B cell (primary cell): ENCODE results near the gene PHRF1. TPM values are rescaled to one million over a fixed set of nuclear protein-coding genes. Genes with fewer than 3 reads are reported as not detected.

Source experiments
- ATAC-seq: fragments of 200-7000 bp; cut with Tn5 transposase; one replicate; pipeline ENCODE4 v1.10.0; 2021; ENCODE audit warnings: low read depth, mild to moderate bottlenecking, moderate number of reproducible peaks, moderate library complexity
- CTCF ChIA-PET: fragments of 350-600 bp; sonication (Branson Sonifier 250); formaldehyde crosslinking; loops from one replicate; lab custom pipeline; 2021; ENCODE audit warnings: antibody characterized with exemption, inconsistent platforms; lab: Charles Lee
- POLR2A ChIA-PET: fragments of 350-600 bp; sonication (Branson Sonifier 250); formaldehyde crosslinking; loops from one replicate; lab custom pipeline; 2021; ENCODE audit warnings: antibody characterized with exemption; lab: Charles Lee
- DNase-seq: peaks from one replicate; pipeline ENCODE4 v3.0.0; 2013
- H2AFZ ChIP-seq: 2 replicates; pipeline ENCODE4 v1.6.1; 2012; ENCODE audit warnings: mild to moderate bottlenecking, low read depth, low read length; ENCODE audit not compliant: insufficient read depth, poor library complexity, severe bottlenecking
- H3K27ac ChIP-seq, 2 donors: 1 replicate in 1 of 2; 2 replicates in 1 of 2; pipeline ENCODE4 v1.5.1; 2012 to 2013; ENCODE audit warnings: low read length in 2 of 2, mild to moderate bottlenecking in 2 of 2, moderate library complexity in 1 of 2
- H3K27me3 ChIP-seq, 4 experiments: fragments of 200-600 bp in 1 of 4; sonication (generic) in 1 of 4; replicated peaks in 1 of 4; 1 replicate in 2 of 4; 2 replicates in 2 of 4; pipeline versions ENCODE4 v1.6.1 to v1.7.0; 2013 to 2016; ENCODE audit warnings: low read length in 3 of 4, mild to moderate bottlenecking in 2 of 4, mixed read lengths in 1 of 4, moderate library complexity in 1 of 4; ENCODE audit not compliant: insufficient read depth in 4 of 4, control insufficient read depth in 3 of 4; ENCODE audit errors: control extremely low read depth in 1 of 4
- H3K36me3 ChIP-seq, 2 experiments: replicated peaks in 1 of 2; 1 replicate in 1 of 2; 2 replicates in 1 of 2; pipeline versions ENCODE4 v1.6.1 to v1.7.1; 2013; ENCODE audit warnings: low read length in 1 of 2; ENCODE audit not compliant: insufficient read depth in 2 of 2, control insufficient read depth in 1 of 2; ENCODE audit errors: control extremely low read depth in 1 of 2, extremely low read depth in 1 of 2
- H3K4me1 ChIP-seq, 2 donors: fragments of 200-600 bp in 1 of 2; sonication (generic) in 1 of 2; 1 replicate in 1 of 2; 2 replicates in 1 of 2; pipeline versions ENCODE4 v1.5.1 to v1.6.1; 2013 to 2017; ENCODE audit warnings: low read length in 2 of 2; ENCODE audit not compliant: control insufficient read depth in 2 of 2, insufficient read depth in 2 of 2
- H3K4me2 ChIP-seq: replicated peaks from 2 replicates; pipeline ENCODE3; 2012; ENCODE audit warnings: mild to moderate bottlenecking, low read depth, low read length; ENCODE audit not compliant: poor library complexity, severe bottlenecking
- H3K4me3 ChIP-seq, 5 experiments: fragments of 200-600 bp in 1 of 5; sonication (generic) in 1 of 5; 1 replicate in 3 of 5; 2 replicates in 2 of 5; pipeline versions ENCODE4 v1.5.1 to v1.7.0; 2011 to 2016; ENCODE audit warnings: low read length in 4 of 5, mild to moderate bottlenecking in 4 of 5, low read depth in 2 of 5, control low read depth in 1 of 5, moderate library complexity in 1 of 5; ENCODE audit not compliant: insufficient read depth in 1 of 5; ENCODE audit errors: control extremely low read depth in 1 of 5, extremely low read depth in 1 of 5
- H3K79me2 ChIP-seq: fragments of 200-600 bp; sonication (generic); one replicate; pipeline ENCODE4 v1.6.0; 2016; ENCODE audit warnings: low read length; ENCODE audit not compliant: control insufficient read depth, insufficient read depth
- H3K9ac ChIP-seq: fragments of 200-600 bp; sonication (generic); 2 replicates; pipeline ENCODE4 v1.6.1; 2017; ENCODE audit warnings: mild to moderate bottlenecking, low read length, moderate library complexity
- H3K9me3 ChIP-seq, 3 donors: one replicate each; pipeline versions ENCODE4 v1.6.1 to v1.7.1; 2013; ENCODE audit warnings: low read length in 2 of 3; ENCODE audit not compliant: control insufficient read depth in 2 of 3, insufficient read depth in 1 of 3; ENCODE audit errors: control extremely low read depth in 1 of 3
- H4K20me1 ChIP-seq: 2 replicates; pipeline ENCODE4 v1.6.0; 2012; ENCODE audit warnings: mild to moderate bottlenecking, low read length; ENCODE audit not compliant: insufficient read depth, control insufficient read depth, poor library complexity, severe bottlenecking
- H3K27ac Mint-ChIP-seq: one replicate; pipeline ENCODE4 v1.8.0; 2021; ENCODE audit warnings: mixed read lengths
- H3K27me3 Mint-ChIP-seq: one replicate; pipeline ENCODE4 v1.8.0; 2021; ENCODE audit warnings: mixed read lengths
- H3K4me1 Mint-ChIP-seq: one replicate; pipeline ENCODE4 v1.8.0; 2021; ENCODE audit warnings: mixed read lengths
- H3K4me3 Mint-ChIP-seq: one replicate; pipeline ENCODE4 v1.8.0; 2021; ENCODE audit warnings: mixed read lengths
- H3K9me3 Mint-ChIP-seq: one replicate; pipeline ENCODE4 v1.8.0; 2022; ENCODE audit warnings: mixed read lengths; ENCODE audit not compliant: insufficient read depth
- EZH2 ChIP-seq: IDR thresholded peaks from 2 replicates; pipeline ENCODE4 v1.6.1; 2012; ENCODE audit warnings: borderline replicate concordance, low read depth, mild to moderate bottlenecking, moderate library complexity, low read length; ENCODE audit not compliant: insufficient read depth, poor library complexity, severe bottlenecking
- WGBS: methylation state at CpG from one replicate; pipeline ENCODE4 v1.1.5; 2013; ENCODE audit warnings: missing lambda C conversion rate; ENCODE audit not compliant: insufficient coverage; 5-methylcytosine and 5-hydroxymethylcytosine counted together
- intact Hi-C: fragments of 100-400 bp; cut with micrococcal nuclease; formaldehyde crosslinking; loops from one replicate; pipeline ENCODE4 v1.10.0; 2022
- polyA plus RNA-seq: library from polyadenylated mRNA; depleted of rRNA; stranded (reverse); fragments of >200 nt; gene quantifications from 2 replicates; pipeline ENCODE4 v1.2.3, GENCODE V29; 2012
- total RNA-seq, 2 donors: library from RNA; stranded (reverse); fragments of 120-200 nt in 1 of 2; gene quantifications; 1 replicate in 1 of 2; 2 replicates in 1 of 2; pipeline versions ENCODE4 v1.2.3 to v1.2.4, GENCODE V29; 2013 to 2022
- TF ChIP-seq, protein P1 (sequence below): fragments of 200-600 bp; IDR thresholded peaks from one replicate; pipeline ENCODE4 v1.8.0; 2022; ENCODE audit warnings: antibody characterized with exemption, mild to moderate bottlenecking

Gene PHRF1
- total and polyA plus RNA-seq, 2 donors (not counting 1 experiment from before 2014, with no cell fraction given): 22.3 to 57.9 TPM

DNA sequence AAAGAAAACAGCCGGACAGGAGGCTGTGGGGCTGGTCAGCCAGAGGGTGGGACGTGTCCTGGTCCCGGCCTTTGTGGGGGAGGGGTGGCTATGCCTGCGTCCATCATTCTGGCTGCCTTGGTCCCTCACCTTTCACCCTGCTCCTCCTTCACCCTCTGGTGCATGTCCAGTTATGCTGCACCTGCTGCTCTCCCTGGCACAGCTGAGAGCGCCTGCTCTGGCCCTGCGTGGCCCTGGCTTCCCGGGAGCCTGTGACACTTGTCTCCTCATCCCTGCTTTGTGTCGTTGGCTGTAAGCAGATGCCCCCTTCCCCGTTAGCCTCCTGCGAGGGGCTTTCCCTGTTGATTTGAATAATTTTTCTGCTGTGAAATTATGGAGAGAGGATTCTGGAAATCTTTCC, 16.6 kb downstream of the PHRF1 start:
- no peaks in the 10 kb centered on the region for H3K27me3 Mint-ChIP-seq
- Histone ChIP-seq H2AFZ (no peak overlapping the region), H3K79me2 (peaks cover 42% of the 10 kb centered on the region), H3K27me3 (no peaks in the 10 kb centered on the region), H3K9ac (no peak overlapping the region), H3K4me1 (no peaks in the 10 kb centered on the region), H4K20me1 (peaks cover 66% of the 10 kb centered on the region), H3K9me3 (no peaks in the 10 kb centered on the region), H3K36me3 (peaks cover 0 to 84% of the 10 kb centered on the region in 2 experiments), H3K4me2 (no peak overlapping the region), H3K4me3 (no peak overlapping the region), H3K27ac (no peak overlapping the region)
- H3K27ac Mint-ChIP-seq: no peak overlapping the region
- no peak overlapping the region for H3K4me3 Mint-ChIP-seq
- 88% methylated on average over 7 of the region's 10 CpGs for WGBS
- H3K4me1 Mint-ChIP-seq: no peaks in the 10 kb centered on the region
- ATAC-seq (no peak), DNase-seq (no peak)
- CTCF ChIA-PET: no interaction called here
- intact Hi-C loops: no loop called here
- POLR2A ChIA-PET: no interaction called here
- TF ChIP-seq EZH2: no peak
- TF ChIP-seq, protein P1, sequence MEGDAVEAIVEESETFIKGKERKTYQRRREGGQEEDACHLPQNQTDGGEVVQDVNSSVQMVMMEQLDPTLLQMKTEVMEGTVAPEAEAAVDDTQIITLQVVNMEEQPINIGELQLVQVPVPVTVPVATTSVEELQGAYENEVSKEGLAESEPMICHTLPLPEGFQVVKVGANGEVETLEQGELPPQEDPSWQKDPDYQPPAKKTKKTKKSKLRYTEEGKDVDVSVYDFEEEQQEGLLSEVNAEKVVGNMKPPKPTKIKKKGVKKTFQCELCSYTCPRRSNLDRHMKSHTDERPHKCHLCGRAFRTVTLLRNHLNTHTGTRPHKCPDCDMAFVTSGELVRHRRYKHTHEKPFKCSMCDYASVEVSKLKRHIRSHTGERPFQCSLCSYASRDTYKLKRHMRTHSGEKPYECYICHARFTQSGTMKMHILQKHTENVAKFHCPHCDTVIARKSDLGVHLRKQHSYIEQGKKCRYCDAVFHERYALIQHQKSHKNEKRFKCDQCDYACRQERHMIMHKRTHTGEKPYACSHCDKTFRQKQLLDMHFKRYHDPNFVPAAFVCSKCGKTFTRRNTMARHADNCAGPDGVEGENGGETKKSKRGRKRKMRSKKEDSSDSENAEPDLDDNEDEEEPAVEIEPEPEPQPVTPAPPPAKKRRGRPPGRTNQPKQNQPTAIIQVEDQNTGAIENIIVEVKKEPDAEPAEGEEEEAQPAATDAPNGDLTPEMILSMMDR: no peak
- H3K9me3 Mint-ChIP-seq: no peaks in the 10 kb centered on the region

DNA sequence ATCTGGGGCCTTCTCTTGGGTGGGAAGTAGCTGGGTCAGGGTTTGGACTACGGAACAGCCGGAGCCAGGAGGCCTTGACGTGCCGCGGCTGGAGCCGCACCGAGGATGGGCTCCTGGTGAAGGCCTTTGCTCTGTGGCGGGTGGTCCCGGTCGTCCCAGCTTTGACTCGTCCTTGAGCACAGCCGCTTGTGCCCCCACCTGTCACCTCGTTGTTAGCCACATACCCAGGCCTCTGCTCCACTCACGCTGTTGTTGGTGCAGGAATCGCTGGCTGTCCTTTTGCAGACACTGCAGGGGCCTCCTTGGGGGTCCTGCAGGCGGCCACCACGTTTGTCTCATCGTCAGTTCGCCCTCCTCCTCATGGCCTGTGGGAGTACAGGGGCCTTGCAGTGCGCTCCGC, 17.1 kb downstream of the PHRF1 start:
- ATAC-seq (no peak), DNase-seq (no peak)
- Mint-ChIP-seq H3K27ac (no peak overlapping the region), H3K4me3 (no peak overlapping the region), H3K9me3 (no peaks in the 10 kb centered on the region), H3K27me3 (no peaks in the 10 kb centered on the region), H3K4me1 (no peaks in the 10 kb centered on the region)
- Histone ChIP-seq H2AFZ (no peak overlapping the region), H3K36me3 (peaks cover 0 to 85% of the 10 kb centered on the region in 2 experiments), H3K27ac (no peak overlapping the region), H3K79me2 (peaks cover 41% of the 10 kb centered on the region), H3K9me3 (no peaks in the 10 kb centered on the region), H3K4me2 (no peak overlapping the region), H3K9ac (no peak overlapping the region), H3K4me3 (no peak overlapping the region), H4K20me1 (peaks cover 66% of the 10 kb centered on the region), H3K4me1 (no peaks in the 10 kb centered on the region), H3K27me3 (no peaks in the 10 kb centered on the region)
- WGBS: 98% methylated on average over 21 of the region's 21 CpGs
- intact Hi-C loops: no loop called here
- TF ChIP-seq EZH2: no peak
- TF ChIP-seq, protein P1: no peak
- ChIA-PET POLR2A (no interaction called here), CTCF (no interaction called here)
